Left lung (tissue), 10 donors: ENCODE measurements around the gene SMYD4. TPM values are rescaled to one million over a fixed set of nuclear protein-coding genes. Genes with fewer than 3 reads are reported as not detected.
"Not testable (repeated sequence)": the region's sequence is repeated elsewhere in the genome, so short reads cannot be mapped to it uniquely, and the experiment has no call there.

Experiments
- ATAC-seq: fragments of 200-7000 bp; cut with Tn5 transposase; one replicate; pipeline ENCODE4 v1.9.1; 2020; ENCODE audit warnings: moderate library complexity
- DNase-seq, 4 donors: peaks; one replicate each; pipeline ENCODE4 v3.0.0-alpha.2; 2013 to 2020
- H3K27ac ChIP-seq, 2 donors: fragments of 200-600 bp; sonication (generic) in 1 of 2; one replicate each; pipeline versions ENCODE4 v1.5.0 to v1.8.0; 2020 to 2021
- H3K27me3 ChIP-seq, 2 donors: fragments of 200-600 bp; sonication (generic) in 1 of 2; one replicate each; pipeline versions ENCODE4 v1.5.0 to v1.8.0; 2020 to 2021
- H3K36me3 ChIP-seq, 2 donors: fragments of 200-600 bp; sonication (generic) in 1 of 2; one replicate each; pipeline versions ENCODE4 v1.5.0 to v1.8.0; 2020 to 2021
- H3K4me1 ChIP-seq, 2 donors: fragments of 200-600 bp; one replicate each; pipeline ENCODE4 v1.8.0; 2021
- H3K4me3 ChIP-seq, 2 donors: fragments of 200-600 bp; sonication (generic) in 1 of 2; one replicate each; pipeline versions ENCODE4 v1.5.0 to v1.8.0; 2020 to 2021; ENCODE audit warnings: mild to moderate bottlenecking in 1 of 2
- H3K9me3 ChIP-seq, 2 donors: fragments of 200-600 bp; sonication (generic) in 1 of 2; one replicate each; pipeline versions ENCODE4 v1.5.0 to v1.8.0; 2020 to 2021
- CTCF ChIP-seq, 2 donors: fragments of 200-600 bp; sonication (generic) in 1 of 2; IDR thresholded peaks; one replicate each; pipeline versions ENCODE4 v1.5.0 to v1.8.0; 2021; ENCODE audit warnings: antibody characterized with exemption in 2 of 2
- intact Hi-C, 2 donors: fragments of 100-400 bp; cut with DNase I; formaldehyde crosslinking; loops; one replicate each; pipeline versions ENCODE4 v1.11.2 to v1.14.2; 2022
- polyA plus RNA-seq, 6 donors: library from polyadenylated mRNA; unstranded; fragments of 120-200 nt; gene quantifications; one replicate each; pipeline ENCODE4 v1.2.1, GENCODE V29; 2013; ENCODE audit not compliant: insufficient read length in 6 of 6
- total RNA-seq, 2 donors: library from RNA; stranded (reverse); fragmentation: NEBNext Ultra II Directional; extraction: Animal tissue kit (Norgen Biotek cat#: 25700); gene quantifications; one replicate each; pipeline ENCODE4 v1.2.1, GENCODE V29; 2021
- donor health status: DM: no; HTN: yes; CAD: no.
- donor health status: DM: no; HTN: no; CAD: no.

SMYD4 gene
- total and polyA plus RNA-seq, 8 donors = 13.3 to 24.7 (median 21.2) TPM

- DNase-seq = no peak
- no peak overlapping the region for H3K4me3 ChIP-seq
- intact Hi-C loops = loop anchor here in 1 of 2 donors (10.0 kb wide), 1 partner anchor 52 kb away; the partner anchor contains the start of gene WDR81
- ATAC-seq = no peak
- H3K9me3 ChIP-seq = no peaks in the 10 kb centered on the region
- H3K36me3 ChIP-seq = peaks cover 0 to 30% of the 10 kb centered on the region in 2 donors
- H3K4me1 ChIP-seq = peaks cover 22 to 52% of the 10 kb centered on the region in 2 donors
- H3K27me3 ChIP-seq = no peaks in the 10 kb centered on the region
- no peak overlapping the region for H3K27ac ChIP-seq
- no peak for TF ChIP-seq CTCF (IDR thresholded peaks at IDR 0.05)
These were observed 53.4 kb downstream of the SMYD4 start for GRCh38 chr17:1776328-1776727.

- TF ChIP-seq CTCF (IDR thresholded peaks at IDR 0.05) = no peak
- Histone ChIP-seq H3K9me3 (no peaks in the 10 kb centered on the region), H3K36me3 (peaks cover 0 to 21% of the 10 kb centered on the region in 2 donors), H3K27ac (peak overlapping the region in 1 of 2 donors; percentile 44), H3K4me3 (no peak overlapping the region), H3K4me1 (peaks cover 13 to 49% of the 10 kb centered on the region in 2 donors), H3K27me3 (no peaks in the 10 kb centered on the region)
- DNase-seq = no peak
- intact Hi-C loops = loop anchor here (5.0 to 10.0 kb wide), 2 partner anchors 47 to 50 kb away; partner anchors contain the start of gene WDR81 (in 1 of the 2)
- ATAC-seq = no peak
These were observed 55.1 kb downstream of the SMYD4 start for GRCh38 chr17:1774390-1775176.

- Histone ChIP-seq H3K4me1 (peaks cover 13 to 48% of the 10 kb centered on the region in 2 donors), H3K27me3 (no peaks in the 10 kb centered on the region), H3K9me3 (no peaks in the 10 kb centered on the region), H3K36me3 (peaks cover 0 to 21% of the 10 kb centered on the region in 2 donors), H3K4me3 (no peak overlapping the region), H3K27ac (peak overlapping the region in 1 of 2 donors; percentile 44)
- peak; percentile 4 for ATAC-seq
- DNase-seq = peak in 1 of 4 donors; percentile 81
- intact Hi-C loops = loop anchor here (5.0 to 10.0 kb wide), 2 partner anchors 46 to 49 kb away; partner anchors contain the start of gene WDR81 (in 1 of the 2)
- no peak for TF ChIP-seq CTCF (IDR thresholded peaks at IDR 0.05)
These were observed 56.0 kb downstream of the SMYD4 start for GRCh38 chr17:1773696-1774181.

- Histone ChIP-seq H3K36me3 (peaks cover 0 to 21% of the 10 kb centered on the region in 2 donors), H3K4me1 (peaks cover 13 to 42% of the 10 kb centered on the region in 2 donors), H3K27ac (peak overlapping the region in 1 of 2 donors; percentile 44)
- H3K4me3 ChIP-seq, H3K9me3 ChIP-seq, H3K27me3 ChIP-seq, DNase-seq: not testable (repeated sequence)
- peak; percentile 23 for ATAC-seq
- intact Hi-C loops = loop anchor here (5.0 to 10.0 kb wide), 2 partner anchors 46 to 48 kb away; partner anchors contain the start of gene WDR81 (in 1 of the 2)
These were observed 56.6 kb downstream of the SMYD4 start for GRCh38 chr17:1773000-1773695.

- Histone ChIP-seq H3K9me3 (no peaks in the 10 kb centered on the region), H3K27ac (peak overlapping the region; percentile 0 to 33), H3K27me3 (no peaks in the 10 kb centered on the region), H3K4me3 (no peak overlapping the region), H3K36me3 (no peaks in the 10 kb centered on the region), H3K4me1 (peaks cover 13 to 53% of the 10 kb centered on the region in 2 donors)
- DNase-seq (peak in 1 of 4 donors; percentile 64), ATAC-seq (peak; percentile 82)
- intact Hi-C loops = loop anchor here (5.0 to 10.0 kb wide), 2 partner anchors 43 to 45 kb away; partner anchors contain the start of gene WDR81 (in 1 of the 2)
- no peak for TF ChIP-seq CTCF (IDR thresholded peaks at IDR 0.05)
These were observed 59.8 kb downstream of the SMYD4 start for GRCh38 chr17:1769822-1770477.
